ENCODE results near the gene HGFAC.

HGFAC gene

GRCh38 chr4:3447431-3448395 is 5.9 kb downstream of the HGFAC start:
- TF ChIP-seq GATA2 (IDR thresholded peaks at IDR 0.05; ENCODE audit: low read depth, low read length) = no peak
- TF ChIP-seq GATA3 (IDR thresholded peaks at IDR 0.05; ENCODE audit: low read depth, low read length) = no peak

- TF ChIP-seq GATA3 (IDR thresholded peaks at IDR 0.05; ENCODE audit: low read depth, low read length) = no peak
- TF ChIP-seq GATA2 (IDR thresholded peaks at IDR 0.05; ENCODE audit: low read depth, low read length) = no peak
Measured at GRCh38 chr4:3449047-3449573, 7.3 kb downstream of the HGFAC start.

- TF ChIP-seq GATA2 (IDR thresholded peaks at IDR 0.05; ENCODE audit: low read depth, low read length) (no peak), GATA3 (IDR thresholded peaks at IDR 0.05; ENCODE audit: low read depth, low read length) (no peak)
Measured at GRCh38 chr4:3449574-3450534, 8.1 kb downstream of the HGFAC start.

- TF ChIP-seq GATA3 (IDR thresholded peaks at IDR 0.05; ENCODE audit: low read depth, low read length) = no peak
- no peak for TF ChIP-seq GATA2 (IDR thresholded peaks at IDR 0.05; ENCODE audit: low read depth, low read length)
Measured at GRCh38 chr4:3450643-3451042, 8.9 kb downstream of the HGFAC start.

DNA sequence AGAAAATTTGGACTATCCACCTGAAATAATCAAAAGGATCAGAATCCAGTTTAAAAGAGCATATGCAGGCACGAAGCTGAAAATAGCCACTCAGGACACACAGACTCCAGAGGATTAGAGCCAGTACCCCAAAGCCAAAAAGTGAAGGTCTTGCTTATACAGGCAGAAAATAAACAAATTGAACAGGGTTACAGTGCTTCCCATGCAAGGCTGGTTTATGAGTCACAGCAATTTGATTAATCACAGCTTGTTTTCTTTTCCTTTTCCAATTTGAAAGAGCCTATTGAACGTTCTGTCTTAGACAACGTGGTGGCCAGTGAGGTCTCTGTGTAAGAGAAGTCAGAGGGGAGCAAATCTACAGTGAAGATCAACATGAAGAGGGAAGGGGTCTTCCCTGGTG is 10.2 kb downstream of the HGFAC start:
- TF ChIP-seq GATA3 (IDR thresholded peaks at IDR 0.05; ENCODE audit: low read depth, low read length) (no peak), GATA2 (IDR thresholded peaks at IDR 0.05; ENCODE audit: low read depth, low read length) (no peak)

DNA sequence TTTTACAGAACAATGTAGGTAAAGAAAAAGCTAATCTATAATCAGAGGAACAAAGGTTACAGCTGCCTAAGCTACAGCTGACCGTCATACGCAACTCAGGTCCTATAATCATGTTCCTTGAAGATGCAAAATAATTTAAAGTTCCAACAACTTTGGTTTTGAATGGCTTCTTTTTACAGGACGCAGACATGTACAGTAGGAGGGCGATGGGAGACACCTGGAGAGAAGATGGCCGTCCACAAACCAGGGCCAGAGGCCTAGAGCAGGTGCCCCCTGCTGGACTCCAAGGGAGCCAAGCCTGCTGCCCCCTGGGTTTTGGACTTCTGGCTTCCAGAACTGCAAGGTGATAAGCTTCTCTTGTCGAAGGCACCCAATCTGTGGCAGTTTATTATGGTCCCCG is 10.6 kb downstream of the HGFAC start:
- TF ChIP-seq GATA2 (IDR thresholded peaks at IDR 0.05; ENCODE audit: low read depth, low read length) = no peak
- no peak for TF ChIP-seq GATA3 (IDR thresholded peaks at IDR 0.05; ENCODE audit: low read depth, low read length)

- no peak for TF ChIP-seq GATA2 (IDR thresholded peaks at IDR 0.05; ENCODE audit: low read depth, low read length)
- no peak for TF ChIP-seq GATA3 (IDR thresholded peaks at IDR 0.05; ENCODE audit: low read depth, low read length)
Measured at GRCh38 chr4:3458371-3458770, 16.6 kb downstream of the HGFAC start.

DNA sequence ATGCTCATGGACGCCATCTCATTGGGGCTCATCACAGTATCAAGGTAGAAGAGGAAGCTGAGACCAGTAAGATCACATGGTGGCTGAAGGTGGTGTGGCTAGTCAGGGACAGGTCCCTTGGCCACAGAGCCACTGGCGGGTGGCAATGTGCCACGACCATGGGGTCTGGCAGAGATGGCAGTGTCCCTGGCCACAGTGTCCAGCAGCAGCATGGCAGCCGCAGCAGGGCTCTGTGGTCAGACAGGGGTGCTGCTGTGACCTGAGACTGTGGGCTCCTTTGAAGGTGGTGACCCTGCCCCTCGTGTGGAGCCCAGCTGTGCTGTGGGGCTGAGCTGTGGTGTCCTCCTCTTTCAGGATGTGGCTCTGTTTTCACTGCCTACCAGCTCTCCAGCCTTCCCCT is 19.2 kb downstream of the HGFAC start:
- TF ChIP-seq GATA3 (IDR thresholded peaks at IDR 0.05; ENCODE audit: low read depth, low read length) (no peak), GATA2 (IDR thresholded peaks at IDR 0.05; ENCODE audit: low read depth, low read length) (no peak)

- TF ChIP-seq GATA2 (IDR thresholded peaks at IDR 0.05; ENCODE audit: low read depth, low read length) (no peak), GATA3 (IDR thresholded peaks at IDR 0.05; ENCODE audit: low read depth, low read length) (no peak)
Measured at GRCh38 chr4:3461515-3462291, 19.9 kb downstream of the HGFAC start.

- TF ChIP-seq GATA2 (IDR thresholded peaks at IDR 0.05; ENCODE audit: low read depth, low read length) (no peak), GATA3 (IDR thresholded peaks at IDR 0.05; ENCODE audit: low read depth, low read length) (no peak)
Measured at GRCh38 chr4:3462321-3462789, 20.6 kb downstream of the HGFAC start.

- TF ChIP-seq GATA2 (IDR thresholded peaks at IDR 0.05; ENCODE audit: low read depth, low read length) = no peak
- TF ChIP-seq GATA3 (IDR thresholded peaks at IDR 0.05; ENCODE audit: low read depth, low read length) = no peak
Measured at GRCh38 chr4:3462790-3463415, 21.1 kb downstream of the HGFAC start, which contains the start of gene DOK7. Gene DOK7 (plus strand): TSS chr4:3463306. CDS start chr4:3463376, 70 bp downstream.

DNA sequence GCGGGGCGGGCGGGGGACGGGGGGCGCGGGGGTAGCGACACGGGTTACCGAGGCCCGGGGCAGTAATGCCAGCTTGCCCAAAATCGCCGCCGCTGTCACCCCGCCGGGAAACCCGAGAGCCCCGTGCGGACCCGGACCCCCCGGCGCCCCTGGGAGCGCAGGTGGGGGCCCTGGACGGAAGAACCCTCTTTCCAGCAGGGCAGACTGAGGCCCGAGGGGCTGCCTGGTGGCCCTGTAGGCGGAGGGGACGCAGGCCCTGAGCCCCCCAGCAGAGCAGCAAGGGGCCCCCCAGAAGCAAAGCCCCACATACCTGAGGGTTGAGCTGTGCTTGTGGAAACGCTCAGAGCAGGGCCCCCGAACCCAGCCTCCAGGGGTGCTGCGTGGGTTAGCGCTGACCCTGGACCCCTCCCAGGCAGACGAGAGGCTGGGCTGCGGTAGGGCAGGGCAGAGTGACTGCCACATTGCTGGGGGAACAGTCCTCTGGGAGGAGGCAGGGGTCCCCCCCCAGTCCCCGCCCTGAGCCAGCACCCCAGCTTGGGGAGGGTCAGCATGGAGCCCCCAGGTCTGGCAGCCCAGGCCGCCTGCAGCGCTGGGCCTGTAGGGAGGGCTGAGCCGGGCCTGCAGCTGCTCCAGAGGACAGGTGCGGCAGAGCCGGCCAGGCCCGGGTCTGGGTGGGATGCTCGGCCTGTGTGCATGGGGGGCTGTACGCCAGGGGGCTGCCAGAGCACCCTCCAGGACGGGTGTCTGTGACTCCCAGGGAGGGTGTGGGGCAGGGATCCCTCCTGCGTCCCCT is 22.0 kb downstream of the HGFAC start:
- TF ChIP-seq GATA2 (IDR thresholded peaks at IDR 0.05; ENCODE audit: low read depth, low read length) (no peak), GATA3 (IDR thresholded peaks at IDR 0.05; ENCODE audit: low read depth, low read length) (no peak)
